ENCODE data around the gene RPL37A. TPM values are rescaled to one million over a fixed set of nuclear protein-coding genes. Genes with fewer than 3 reads are reported as not detected.

RPL37A gene
- total RNA-seq, 2 donors from 2014 or later: 2,589 to 2,765 TPM

DNA sequence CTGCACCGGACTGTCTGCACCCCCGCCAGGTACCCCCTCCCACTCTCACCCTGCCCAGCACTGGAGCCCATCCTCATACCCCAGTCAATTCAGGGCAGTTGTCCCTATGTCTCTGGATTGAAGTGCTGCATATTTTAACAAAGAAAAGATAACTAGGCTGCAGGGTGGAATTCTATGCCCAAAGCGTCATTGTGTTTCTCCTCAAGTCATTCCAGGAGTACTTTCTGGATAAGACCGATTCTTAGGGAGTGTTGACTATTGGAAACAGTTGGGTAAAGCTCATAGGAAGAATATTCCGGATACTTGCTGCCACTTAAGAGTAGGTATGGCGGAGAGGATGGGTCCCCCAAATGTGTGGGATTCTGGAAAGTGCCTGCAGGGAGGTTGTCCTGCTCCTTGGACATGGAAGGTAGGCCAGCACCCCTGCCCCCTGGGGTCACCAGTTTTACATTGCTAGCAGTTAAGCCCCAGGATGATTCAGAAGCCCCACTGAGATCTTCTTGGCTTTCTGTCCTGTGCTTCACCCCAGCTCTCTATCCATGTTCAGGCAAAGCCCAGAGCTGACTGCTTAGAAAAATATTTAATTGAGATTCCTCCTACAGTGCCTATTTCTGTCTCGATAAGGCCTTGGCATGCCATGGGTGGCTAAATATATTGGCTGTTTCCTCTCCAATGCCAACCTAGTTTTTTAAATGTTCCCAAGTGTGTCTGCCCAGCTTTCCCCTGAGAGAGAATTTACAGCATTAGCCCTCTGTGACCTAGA is 48.2 kb downstream of the RPL37A start:
- no peaks in the 10 kb centered on the region for H3K36me3 Mint-ChIP-seq (ENCODE audit: low read depth)
- H3K4me3 Mint-ChIP-seq: no peak overlapping the region
- WGBS, 2 experiments (ENCODE audit: insufficient coverage in 1 of 2, insufficient read length in 1 of 2): 85 to 94% methylated on average over 5 to 7 of the region's 7 CpGs
- H3K4me1 ChIP-seq (ENCODE audit: control insufficient read depth, insufficient read depth, low read length): no peaks in the 10 kb centered on the region
- H3K27ac Mint-ChIP-seq: no peak overlapping the region
- H3K4me3 ChIP-seq (ENCODE audit: low read length): no peak overlapping the region
- H3K9ac ChIP-seq (ENCODE audit: extremely low read depth, low read length, poor library complexity, severe bottlenecking): no peak overlapping the region
- DNase-seq: no peak
- no peak overlapping the region for H3K27ac ChIP-seq (ENCODE audit: low read depth, low read length)
- no peaks in the 10 kb centered on the region for H3K9me3 ChIP-seq (ENCODE audit: control insufficient read depth, low read length)
- no peaks in the 10 kb centered on the region for H3K9me3 Mint-ChIP-seq
- H3K4me1 Mint-ChIP-seq: peaks cover 3% of the 10 kb centered on the region
- no peaks in the 10 kb centered on the region for H3K27me3 Mint-ChIP-seq (ENCODE audit: insufficient read depth)
- no peaks in the 10 kb centered on the region for H3K27me3 ChIP-seq (ENCODE audit: control insufficient read depth, insufficient read depth, low read length, poor library complexity, severe bottlenecking)
- TF ChIP-seq, protein P1, sequence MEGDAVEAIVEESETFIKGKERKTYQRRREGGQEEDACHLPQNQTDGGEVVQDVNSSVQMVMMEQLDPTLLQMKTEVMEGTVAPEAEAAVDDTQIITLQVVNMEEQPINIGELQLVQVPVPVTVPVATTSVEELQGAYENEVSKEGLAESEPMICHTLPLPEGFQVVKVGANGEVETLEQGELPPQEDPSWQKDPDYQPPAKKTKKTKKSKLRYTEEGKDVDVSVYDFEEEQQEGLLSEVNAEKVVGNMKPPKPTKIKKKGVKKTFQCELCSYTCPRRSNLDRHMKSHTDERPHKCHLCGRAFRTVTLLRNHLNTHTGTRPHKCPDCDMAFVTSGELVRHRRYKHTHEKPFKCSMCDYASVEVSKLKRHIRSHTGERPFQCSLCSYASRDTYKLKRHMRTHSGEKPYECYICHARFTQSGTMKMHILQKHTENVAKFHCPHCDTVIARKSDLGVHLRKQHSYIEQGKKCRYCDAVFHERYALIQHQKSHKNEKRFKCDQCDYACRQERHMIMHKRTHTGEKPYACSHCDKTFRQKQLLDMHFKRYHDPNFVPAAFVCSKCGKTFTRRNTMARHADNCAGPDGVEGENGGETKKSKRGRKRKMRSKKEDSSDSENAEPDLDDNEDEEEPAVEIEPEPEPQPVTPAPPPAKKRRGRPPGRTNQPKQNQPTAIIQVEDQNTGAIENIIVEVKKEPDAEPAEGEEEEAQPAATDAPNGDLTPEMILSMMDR (conservative IDR thresholded peaks at IDR 0.05): no peak
- no peaks in the 10 kb centered on the region for H3K36me3 ChIP-seq (ENCODE audit: control insufficient read depth, insufficient read depth, low read length)

DNA sequence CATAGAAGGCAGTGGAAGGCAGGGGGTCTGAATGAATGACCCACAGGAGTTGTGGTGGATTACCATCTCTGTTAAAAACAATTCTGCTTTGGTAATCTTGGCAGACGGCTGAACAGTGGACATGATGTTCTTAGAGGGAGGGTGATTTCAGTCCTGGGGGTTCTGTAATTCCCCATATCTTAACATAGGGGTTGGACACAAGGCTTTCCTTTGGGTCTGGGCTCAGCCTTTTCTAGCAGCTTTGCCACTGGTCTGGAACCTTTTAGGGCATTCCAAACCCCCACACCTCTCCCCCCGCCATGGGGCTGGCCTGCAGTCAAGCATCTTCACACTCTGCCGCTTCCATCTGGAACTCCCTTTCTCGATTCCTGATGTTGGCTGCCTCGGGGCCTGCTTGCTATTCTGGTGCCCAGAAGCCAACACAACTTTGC is 50.3 kb downstream of the RPL37A start:
- no peaks in the 10 kb centered on the region for H3K27me3 Mint-ChIP-seq (ENCODE audit: insufficient read depth)
- Histone ChIP-seq H3K36me3 (ENCODE audit: control insufficient read depth, insufficient read depth, low read length) (no peaks in the 10 kb centered on the region), H3K27ac (ENCODE audit: low read depth, low read length) (no peak overlapping the region), H3K9ac (ENCODE audit: extremely low read depth, low read length, poor library complexity, severe bottlenecking) (no peak overlapping the region), H3K4me3 (ENCODE audit: low read length) (no peak overlapping the region), H3K4me1 (ENCODE audit: control insufficient read depth, insufficient read depth, low read length) (peaks cover 6% of the 10 kb centered on the region), H3K9me3 (ENCODE audit: control insufficient read depth, low read length) (no peaks in the 10 kb centered on the region), H3K27me3 (ENCODE audit: control insufficient read depth, insufficient read depth, low read length, poor library complexity, severe bottlenecking) (no peaks in the 10 kb centered on the region)
- no peak for DNase-seq
- peaks cover 11% of the 10 kb centered on the region for H3K4me1 Mint-ChIP-seq
- H3K4me3 Mint-ChIP-seq: no peak overlapping the region
- 89 to 93% methylated on average over 3 to 5 of the region's 5 CpGs for WGBS, 2 experiments (ENCODE audit: insufficient coverage in 1 of 2, insufficient read length in 1 of 2)
- H3K36me3 Mint-ChIP-seq (ENCODE audit: low read depth): no peaks in the 10 kb centered on the region
- H3K9me3 Mint-ChIP-seq: no peaks in the 10 kb centered on the region
- TF ChIP-seq, protein P1 (conservative IDR thresholded peaks at IDR 0.05): no peak
- no peak overlapping the region for H3K27ac Mint-ChIP-seq

DNA sequence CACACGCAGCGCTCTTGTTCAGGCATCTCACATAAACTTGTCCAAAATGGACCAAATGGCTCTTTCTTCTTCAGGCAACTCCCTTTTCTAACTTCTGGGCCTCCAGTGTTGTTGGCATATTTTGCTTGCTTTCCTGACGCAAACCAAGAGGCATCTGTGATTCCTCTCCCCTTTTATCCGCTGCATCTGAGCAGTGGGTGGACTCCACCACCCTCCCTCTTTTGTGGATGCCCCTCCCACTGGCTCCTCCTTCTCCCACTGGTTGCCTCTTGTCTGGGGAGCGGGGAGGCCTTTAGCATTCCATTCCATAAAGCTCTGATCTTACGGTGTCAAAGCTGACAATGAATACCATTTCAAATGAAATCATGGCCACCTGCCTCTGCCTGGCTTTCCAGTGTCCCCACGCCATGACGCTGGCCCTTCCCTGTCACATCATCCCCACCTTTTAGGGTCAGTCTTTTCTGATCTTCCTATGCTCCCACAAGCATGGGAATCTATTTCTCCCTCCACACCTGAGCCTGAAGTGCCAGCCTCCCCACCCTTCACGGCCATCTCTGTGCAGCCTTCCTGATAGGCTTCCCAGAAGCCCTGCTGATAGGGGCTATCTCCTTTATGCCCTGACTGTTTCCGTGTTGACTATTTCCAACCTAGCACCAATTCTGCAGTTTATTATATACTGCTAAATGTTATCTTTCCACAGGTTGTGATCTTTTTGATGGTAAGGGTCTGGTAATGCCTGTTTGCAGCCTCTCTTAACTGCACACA is 51.5 kb downstream of the RPL37A start:
- TF ChIP-seq, protein P1 (conservative IDR thresholded peaks at IDR 0.05): no peak
- H3K27me3 ChIP-seq (ENCODE audit: control insufficient read depth, insufficient read depth, low read length, poor library complexity, severe bottlenecking): no peaks in the 10 kb centered on the region
- peaks cover 6% of the 10 kb centered on the region for H3K4me1 ChIP-seq (ENCODE audit: control insufficient read depth, insufficient read depth, low read length)
- H3K9ac ChIP-seq (ENCODE audit: extremely low read depth, low read length, poor library complexity, severe bottlenecking): no peak overlapping the region
- no peaks in the 10 kb centered on the region for H3K36me3 Mint-ChIP-seq (ENCODE audit: low read depth)
- no peak overlapping the region for H3K4me3 Mint-ChIP-seq
- H3K4me1 Mint-ChIP-seq: peaks cover 11% of the 10 kb centered on the region
- no peak overlapping the region for H3K27ac Mint-ChIP-seq
- H3K9me3 ChIP-seq (ENCODE audit: control insufficient read depth, low read length): no peaks in the 10 kb centered on the region
- H3K27me3 Mint-ChIP-seq (ENCODE audit: insufficient read depth): no peaks in the 10 kb centered on the region
- peak; percentile 71 for DNase-seq
- H3K27ac ChIP-seq (ENCODE audit: low read depth, low read length): no peak overlapping the region
- H3K9me3 Mint-ChIP-seq: no peaks in the 10 kb centered on the region
- H3K4me3 ChIP-seq (ENCODE audit: low read length): no peak overlapping the region
- 74 to 81% methylated on average over 9 to 10 of the region's 10 CpGs for WGBS, 2 experiments (ENCODE audit: insufficient coverage in 1 of 2, insufficient read length in 1 of 2)
- no peaks in the 10 kb centered on the region for H3K36me3 ChIP-seq (ENCODE audit: control insufficient read depth, insufficient read depth, low read length)

All from endodermal cell (in vitro differentiated cells).